ENCODE measurements around the gene GTPBP4. TPM values are rescaled to one million over a fixed set of nuclear protein-coding genes. Genes with fewer than 3 reads are reported as not detected.
"Not testable (repeated sequence)": the region's sequence is repeated elsewhere in the genome, so short reads cannot be mapped to it uniquely, and the experiment has no call there.

GTPBP4 gene
- polyA plus RNA-seq, 2 of the 4 experiments (the other 2 are of a cell fraction), result 67.8 to 104 TPM

- Histone ChIP-seq H3K9me3 (no peaks in the 10 kb centered on the region), H3K4me2 (no peak overlapping the region), H3K27ac (no peak overlapping the region), H3K4me3 (no peak overlapping the region), H3K4me1 (no peaks in the 10 kb centered on the region)
- TF ChIP-seq CHD4 (IDR thresholded peaks at IDR 0.05; ENCODE audit: borderline replicate concordance) (no peak), USF2 (IDR thresholded peaks at IDR 0.05) (no peak), MAZ (IDR thresholded peaks at IDR 0.05; ENCODE audit: borderline replicate concordance, low read depth, low read length) (no peak), ZSCAN20 (CRISPR knock-in tag; IDR thresholded peaks at IDR 0.05) (no peak), ATOH8 (CRISPR knock-in tag; IDR thresholded peaks at IDR 0.05; ENCODE audit: low read depth) (no peak), PHF8 (IDR thresholded peaks at IDR 0.05; ENCODE audit: borderline replicate concordance, low read depth) (no peak), FOSL2 (IDR thresholded peaks at IDR 0.05) (no peak), FOSL2 (CRISPR knock-in tag; IDR thresholded peaks at IDR 0.05) (no peak), KDM5A (IDR thresholded peaks at IDR 0.05) (no peak), POLR2AphosphoS2 (conservative IDR thresholded peaks at IDR 0.05; ENCODE audit: low read length) (no peak), EP300 (IDR thresholded peaks at IDR 0.05) (no peak), MYC (IDR thresholded peaks at IDR 0.05; ENCODE audit: borderline replicate concordance, low read length) (no peak), RARB (CRISPR knock-in tag; IDR thresholded peaks at IDR 0.05) (no peak), HOXA7 (CRISPR knock-in tag; IDR thresholded peaks at IDR 0.05) (no peak), HOXB13 (CRISPR knock-in tag; IDR thresholded peaks at IDR 0.05; ENCODE audit: low read depth) (no peak)
- CTCF ChIA-PET, result no interaction called here
- POLR2A ChIA-PET, result no interaction called here
- WGBS (ENCODE audit: missing lambda C conversion rate), result 93% methylated on average over 7 of the region's 7 CpGs
- DNase-seq (ENCODE audit: low read depth in 1 of 2, low spot score in 1 of 2), result no peak
- no peak for ATAC-seq
- no peak for FAIRE-seq
Observed at GRCh38 chr10:1063232-1063865, 75.1 kb downstream of the GTPBP4 start.

GRCh38 chr10:1064964-1065247, 76.7 kb downstream of the GTPBP4 start:
- TF ChIP-seq TP53 (CRISPR knock-in tag; IDR thresholded peaks at IDR 0.05) (no peak), MAFK (IDR thresholded peaks at IDR 0.05; ENCODE audit: partially characterized antibody) (no peak), CEBPB (IDR thresholded peaks at IDR 0.05) (no peak), PHF8 (IDR thresholded peaks at IDR 0.05; ENCODE audit: borderline replicate concordance, low read depth) (no peak), TFCP2L1 (CRISPR knock-in tag; IDR thresholded peaks at IDR 0.05) (no peak), CBX8 (IDR thresholded peaks at IDR 0.05) (no peak), SMC3 (IDR thresholded peaks at IDR 0.05) (no peak), JUN (IDR thresholded peaks at IDR 0.05) (no peak), EHF (CRISPR knock-in tag; IDR thresholded peaks at IDR 0.05) (no peak), ZC3H11A (IDR thresholded peaks at IDR 0.05) (no peak), NR3C1 (IDR thresholded peaks at IDR 0.05) (no peak), SREBF2 (IDR thresholded peaks at IDR 0.05) (no peak), USF2 (IDR thresholded peaks at IDR 0.05) (no peak), ELK1 (IDR thresholded peaks at IDR 0.05; ENCODE audit: low read depth, low read length) (no peak)
- TF ChIP-seq, protein P1, sequence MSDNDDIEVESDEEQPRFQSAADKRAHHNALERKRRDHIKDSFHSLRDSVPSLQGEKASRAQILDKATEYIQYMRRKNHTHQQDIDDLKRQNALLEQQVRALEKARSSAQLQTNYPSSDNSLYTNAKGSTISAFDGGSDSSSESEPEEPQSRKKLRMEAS (IDR thresholded peaks at IDR 0.05), result no peak
- FAIRE-seq (no peak), DNase-seq (ENCODE audit: low read depth in 1 of 2, low spot score in 1 of 2) (no peak), ATAC-seq (no peak)
- WGBS (ENCODE audit: missing lambda C conversion rate), result 92% methylated on average over 4 of the region's 4 CpGs
- Histone ChIP-seq H3K4me1 (no peaks in the 10 kb centered on the region), H3K9me3 (no peaks in the 10 kb centered on the region), H3K27ac (no peak overlapping the region), H3K4me2 (no peak overlapping the region), H3K4me3 (no peak overlapping the region)
- ChIA-PET CTCF (no interaction called here), POLR2A (no interaction called here)

DNA sequence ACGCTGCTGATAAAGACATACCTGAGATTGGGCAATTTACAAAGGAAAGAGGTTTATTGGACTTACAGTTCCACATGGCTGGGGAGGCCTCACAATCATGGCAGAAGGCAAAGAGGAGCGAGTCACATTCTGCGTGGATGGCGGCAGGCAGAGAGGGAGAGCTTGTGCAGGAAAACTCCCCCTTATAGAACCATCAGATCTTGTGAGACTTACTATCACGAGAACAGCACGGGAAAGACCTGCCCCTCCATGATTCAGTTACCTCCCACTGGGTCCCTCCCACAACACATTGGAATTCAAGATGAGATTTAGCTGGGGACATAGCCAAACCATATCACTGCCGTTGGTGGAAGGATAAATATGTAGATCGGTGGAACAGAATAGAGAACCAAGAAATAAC, 78.5 kb downstream of the GTPBP4 start:
- ATAC-seq, POLR2A ChIA-PET: not testable (repeated sequence)

More for the DNA sequence above, 78.5 kb downstream of the GTPBP4 start:
- H3K4me1 ChIP-seq; H3K4me2 ChIP-seq; FAIRE-seq; H3K27ac ChIP-seq; DNase-seq (ENCODE audit: low read depth in 1 of 2, low spot score in 1 of 2); H3K9me3 ChIP-seq; CTCF ChIA-PET; H3K4me3 ChIP-seq: not testable (repeated sequence)
- 91% methylated on average over 8 of the region's 8 CpGs for WGBS (ENCODE audit: missing lambda C conversion rate)
